CD1c-positive myeloid dendritic cell (primary cell): ENCODE data around the gene ZNF445.
A peak's percentile ranks its signal among the peaks of the same experiment; 100 is the strongest.
"Not testable (repeated sequence)": the region's sequence is repeated elsewhere in the genome, so short reads cannot be mapped to it uniquely, and the experiment has no call there.

Experiments used
- DNase-seq: peaks from one replicate; pipeline ENCODE4 v3.0.0-alpha.2; 2016; ENCODE audit errors: extremely low spot score

ZNF445 gene

GRCh38 chr3:44476181-44476611 lies 1.3 kb downstream of the ZNF445 start:
- peak; percentile 23 for DNase-seq

GRCh38 chr3:44474886-44475285 lies 2.6 kb downstream of the ZNF445 start:
- not testable (repeated sequence) for DNase-seq

- no peak for DNase-seq
These were observed 7.0 kb downstream of the ZNF445 start for GRCh38 chr3:44470430-44470829.

GRCh38 chr3:44469914-44470313 lies 7.6 kb downstream of the ZNF445 start:
- no peak for DNase-seq

GRCh38 chr3:44468572-44469520 lies 8.6 kb downstream of the ZNF445 start:
- no peak for DNase-seq

- not testable (repeated sequence) for DNase-seq
These were observed 9.4 kb downstream of the ZNF445 start for GRCh38 chr3:44468099-44468537.

GRCh38 chr3:44467241-44467640 lies 10.2 kb downstream of the ZNF445 start:
- no peak for DNase-seq

- not testable (repeated sequence) for DNase-seq
These were observed 12.6 kb downstream of the ZNF445 start for GRCh38 chr3:44464920-44465319.

GRCh38 chr3:44464509-44464908 lies 13.0 kb downstream of the ZNF445 start:
- no peak for DNase-seq

GRCh38 chr3:44460050-44460449 lies 17.4 kb downstream of the ZNF445 start:
- DNase-seq: not testable (repeated sequence)

GRCh38 chr3:44455318-44455717 lies 22.2 kb downstream of the ZNF445 start:
- DNase-seq: no peak

GRCh38 chr3:44454258-44454657 lies 23.2 kb downstream of the ZNF445 start:
- DNase-seq: no peak

GRCh38 chr3:44451441-44451840 lies 26.0 kb downstream of the ZNF445 start:
- no peak for DNase-seq

- no peak for DNase-seq
These were observed 30.5 kb downstream of the ZNF445 start for GRCh38 chr3:44446929-44447328.

- no peak for DNase-seq
These were observed 31.7 kb downstream of the ZNF445 start for GRCh38 chr3:44445786-44446185.

- no peak for DNase-seq
These were observed 32.4 kb downstream of the ZNF445 start for GRCh38 chr3:44444896-44445691.

- no peak for DNase-seq
These were observed 33.0 kb downstream of the ZNF445 start for GRCh38 chr3:44444437-44444836.

- DNase-seq: no peak
These were observed 34.7 kb downstream of the ZNF445 start for GRCh38 chr3:44442596-44443309.

- peak; percentile 97 for DNase-seq
These were observed 37.8 kb downstream of the ZNF445 start for GRCh38 chr3:44439499-44440295.

GRCh38 chr3:44437800-44438199 lies 39.7 kb downstream of the ZNF445 start:
- DNase-seq: no peak

GRCh38 chr3:44436181-44436580 lies 41.3 kb downstream of the ZNF445 start:
- DNase-seq: no peak
